Measurements from ENCODE around the gene HTR2C.

DNA sequence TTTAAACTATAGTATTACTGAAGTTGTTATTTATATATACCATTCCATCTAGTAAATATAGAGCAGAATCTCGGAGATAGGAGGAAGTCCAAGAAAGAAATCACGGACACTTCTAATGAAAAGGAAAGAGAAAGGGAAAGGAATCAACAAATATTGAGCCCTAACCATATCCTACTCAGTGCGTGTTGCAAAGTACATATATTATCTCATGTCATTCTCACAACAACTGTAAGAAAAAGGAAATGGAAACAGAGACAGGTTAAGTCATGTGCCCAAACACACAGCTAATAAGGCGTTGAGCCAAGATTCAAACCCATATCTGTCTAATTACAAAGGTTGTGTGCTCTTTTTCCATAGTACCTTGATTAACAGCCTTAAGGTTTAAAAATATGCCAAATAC lies 16.0 kb downstream of the HTR2C start:
- TF ChIP-seq, protein P1, sequence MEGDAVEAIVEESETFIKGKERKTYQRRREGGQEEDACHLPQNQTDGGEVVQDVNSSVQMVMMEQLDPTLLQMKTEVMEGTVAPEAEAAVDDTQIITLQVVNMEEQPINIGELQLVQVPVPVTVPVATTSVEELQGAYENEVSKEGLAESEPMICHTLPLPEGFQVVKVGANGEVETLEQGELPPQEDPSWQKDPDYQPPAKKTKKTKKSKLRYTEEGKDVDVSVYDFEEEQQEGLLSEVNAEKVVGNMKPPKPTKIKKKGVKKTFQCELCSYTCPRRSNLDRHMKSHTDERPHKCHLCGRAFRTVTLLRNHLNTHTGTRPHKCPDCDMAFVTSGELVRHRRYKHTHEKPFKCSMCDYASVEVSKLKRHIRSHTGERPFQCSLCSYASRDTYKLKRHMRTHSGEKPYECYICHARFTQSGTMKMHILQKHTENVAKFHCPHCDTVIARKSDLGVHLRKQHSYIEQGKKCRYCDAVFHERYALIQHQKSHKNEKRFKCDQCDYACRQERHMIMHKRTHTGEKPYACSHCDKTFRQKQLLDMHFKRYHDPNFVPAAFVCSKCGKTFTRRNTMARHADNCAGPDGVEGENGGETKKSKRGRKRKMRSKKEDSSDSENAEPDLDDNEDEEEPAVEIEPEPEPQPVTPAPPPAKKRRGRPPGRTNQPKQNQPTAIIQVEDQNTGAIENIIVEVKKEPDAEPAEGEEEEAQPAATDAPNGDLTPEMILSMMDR (IDR thresholded peaks at IDR 0.05): no peak
- no peak for TF ChIP-seq POLR2A (IDR thresholded peaks at IDR 0.05)
